DMS53 treated with DMSO at 0.1 percent for 48 hours (cell line): ENCODE data around the gene CCSER1.
A peak's percentile ranks its signal among the peaks of the same experiment; 100 is the strongest.
"Not testable (repeated sequence)": the region's sequence is repeated elsewhere in the genome, so short reads cannot be mapped to it uniquely, and the experiment has no call there.

Experiments used
- DNase-seq: peaks from one replicate; lab custom pipeline; 2025; ENCODE audit not compliant: unreplicated experiment; lab: John Stamatoyannopoulos, UW

CCSER1 gene

DNA sequence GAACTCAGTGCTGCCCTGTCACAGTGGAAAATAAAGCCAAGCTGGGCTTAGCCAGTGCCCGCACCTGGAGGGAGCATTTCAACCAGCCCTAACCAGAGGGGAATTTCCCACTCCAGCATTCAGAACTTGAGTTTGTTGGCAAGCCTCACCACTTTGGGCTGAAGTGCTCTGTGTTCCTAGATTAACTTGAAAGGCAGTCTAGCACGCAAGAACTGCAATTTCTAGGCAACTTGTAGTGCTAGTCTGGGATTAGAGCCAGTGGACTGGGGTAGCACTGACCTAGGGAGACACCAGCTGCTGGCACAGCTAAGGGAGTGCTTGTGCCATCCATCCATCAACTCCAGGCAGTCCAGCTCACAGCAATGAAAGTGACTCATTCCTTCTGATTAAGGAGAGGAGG lies 1115.9 kb downstream of the CCSER1 start:
- peak; percentile 53 for DNase-seq

- no peak for DNase-seq
These were observed 1128.8 kb downstream of the CCSER1 start for GRCh38 chr4:91256043-91256442.

- no peak for DNase-seq
These were observed 1129.6 kb downstream of the CCSER1 start for GRCh38 chr4:91256751-91257150.

GRCh38 chr4:91257721-91258120 lies 1130.5 kb downstream of the CCSER1 start:
- no peak for DNase-seq

DNA sequence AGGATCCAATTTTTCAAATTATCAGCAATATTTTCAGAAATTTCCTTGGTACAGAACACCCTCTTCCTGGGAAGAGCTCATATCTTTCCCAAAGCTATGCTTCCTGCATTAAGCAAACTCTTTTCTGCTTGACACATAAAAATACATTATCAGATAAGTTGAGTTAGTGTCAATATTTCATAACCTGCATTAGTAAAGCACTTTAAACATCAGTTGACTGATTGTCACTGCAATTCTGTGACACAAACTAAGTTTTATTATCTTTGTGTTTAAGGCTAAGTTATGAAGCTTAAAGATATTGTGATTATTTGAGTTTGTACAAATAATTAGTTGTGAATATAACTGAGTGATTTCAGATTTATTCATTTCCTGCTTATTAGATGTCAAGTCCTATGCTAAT lies 1131.1 kb downstream of the CCSER1 start:
- DNase-seq = no peak

DNA sequence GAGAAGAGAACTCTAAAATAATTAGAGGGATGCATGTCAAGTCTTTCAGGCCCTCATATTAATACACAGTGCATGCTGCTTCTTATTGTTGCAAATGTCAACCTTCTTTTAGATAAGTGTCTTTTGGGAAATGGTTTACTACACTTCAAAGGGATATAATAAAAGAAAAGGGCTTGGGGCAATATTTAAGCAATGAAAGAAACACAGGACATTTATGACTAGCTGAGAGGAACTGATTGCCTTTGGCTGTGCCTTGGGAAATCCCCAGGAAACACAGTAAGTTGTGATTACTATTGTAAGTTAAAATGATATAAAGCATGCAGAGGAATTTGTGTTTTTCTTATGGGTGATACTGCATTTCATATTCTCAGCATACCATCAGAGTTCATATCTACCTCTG lies 1140.3 kb downstream of the CCSER1 start:
- no peak for DNase-seq

DNA sequence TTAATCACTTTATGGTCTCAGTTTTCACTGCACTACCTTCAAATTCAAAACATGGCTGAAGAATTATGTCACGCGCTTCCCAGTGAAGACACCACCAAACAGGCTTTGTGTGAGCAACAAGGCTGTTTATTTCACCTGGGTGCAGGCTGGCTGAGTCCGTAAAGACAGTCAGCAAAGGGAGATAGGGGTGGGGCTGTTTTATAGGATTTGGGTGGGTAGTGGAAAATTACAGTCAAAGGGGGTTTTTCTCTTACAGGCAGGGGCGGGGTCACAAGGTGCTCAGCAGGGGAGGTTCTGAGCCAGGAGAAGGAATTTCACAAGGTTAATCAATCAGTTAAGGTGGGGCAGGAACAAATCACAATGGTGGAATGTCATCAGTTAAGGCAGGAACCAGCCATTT lies 1141.3 kb downstream of the CCSER1 start:
- not testable (repeated sequence) for DNase-seq

DNA sequence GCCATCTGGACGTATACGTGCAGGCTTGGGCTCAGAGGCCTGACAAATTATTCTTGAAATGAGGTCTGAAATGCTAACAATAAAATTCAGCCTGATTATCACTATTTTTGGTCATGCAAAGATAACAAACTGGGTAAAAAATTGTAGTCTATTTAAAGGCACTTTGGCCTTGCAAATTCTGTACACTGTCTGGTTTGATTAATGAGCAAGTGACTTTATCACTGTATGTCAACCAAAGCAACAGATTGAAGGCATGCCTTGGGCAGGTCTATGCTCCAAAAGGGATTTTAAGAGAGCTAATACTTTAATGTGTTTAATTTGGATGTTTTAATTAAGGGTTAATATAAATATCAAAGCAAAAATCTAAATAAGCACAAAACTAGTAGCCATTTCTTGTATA lies 1141.7 kb downstream of the CCSER1 start:
- no peak for DNase-seq

DNA sequence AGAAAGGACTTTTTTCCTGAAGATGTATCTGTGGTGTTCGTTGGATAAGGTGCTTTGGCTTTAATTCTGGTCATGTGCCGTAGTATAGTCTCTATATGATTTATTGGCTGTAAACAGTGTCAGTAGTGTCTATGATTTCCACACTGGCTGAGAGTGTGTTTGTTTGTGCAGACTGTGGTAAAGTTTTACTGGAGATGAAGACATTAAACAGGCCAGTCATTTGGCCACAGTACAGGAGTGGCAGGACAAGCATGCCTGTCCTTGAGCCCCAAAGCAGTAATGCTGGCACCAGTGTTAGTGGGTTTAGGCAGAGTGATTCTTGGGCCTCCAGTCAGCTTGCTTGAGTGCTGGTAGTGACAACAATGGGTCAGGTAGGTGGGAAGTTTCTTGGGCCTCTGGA lies 1152.7 kb downstream of the CCSER1 start:
- DNase-seq = no peak

GRCh38 chr4:91280551-91281290 lies 1153.5 kb downstream of the CCSER1 start:
- no peak for DNase-seq

DNA sequence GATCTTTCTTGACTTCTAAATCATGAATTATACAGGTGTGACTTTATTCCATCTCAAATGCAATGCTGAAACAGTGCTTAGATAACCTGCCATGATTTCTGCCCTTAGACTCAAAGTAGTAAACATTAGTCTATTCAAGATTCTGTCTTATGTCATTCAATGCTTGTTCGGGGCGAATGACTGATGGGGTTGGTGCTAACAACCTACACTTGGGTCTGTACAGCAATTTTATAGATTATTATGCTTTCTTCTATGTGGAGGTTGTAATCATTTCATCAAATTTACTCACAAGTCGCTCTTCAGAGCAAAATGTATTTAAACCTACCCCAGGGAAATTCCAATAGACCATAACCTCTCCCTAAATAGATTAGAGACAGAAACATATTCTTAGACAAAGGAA lies 1155.0 kb downstream of the CCSER1 start:
- no peak for DNase-seq

GRCh38 chr4:91283726-91284230 lies 1156.6 kb downstream of the CCSER1 start:
- no peak for DNase-seq

DNA sequence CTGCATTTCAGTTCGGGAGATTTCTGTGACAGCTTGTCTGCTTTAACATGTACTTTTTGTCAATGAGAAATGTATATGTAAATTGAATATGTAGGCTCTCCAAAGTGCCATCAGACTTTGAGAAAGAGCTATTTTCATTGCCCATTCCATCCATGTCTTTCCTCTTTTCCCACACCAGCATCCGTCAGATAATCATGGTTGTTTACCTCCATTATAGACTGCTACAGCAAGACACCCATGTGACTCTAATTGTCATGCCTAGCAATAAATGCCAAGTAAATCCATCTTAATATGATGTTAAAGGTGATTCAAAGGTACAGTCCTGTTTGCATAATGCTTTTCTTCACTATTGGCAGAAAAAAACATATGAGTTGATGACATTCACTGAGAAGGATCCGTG lies 1157.3 kb downstream of the CCSER1 start:
- DNase-seq = no peak

- no peak for DNase-seq
These were observed 1158.3 kb downstream of the CCSER1 start for GRCh38 chr4:91285487-91285886.

GRCh38 chr4:91288702-91289311 lies 1161.6 kb downstream of the CCSER1 start:
- peak; percentile 61 for DNase-seq

- no peak for DNase-seq
These were observed 1171.0 kb downstream of the CCSER1 start for GRCh38 chr4:91298156-91298700.

DNA sequence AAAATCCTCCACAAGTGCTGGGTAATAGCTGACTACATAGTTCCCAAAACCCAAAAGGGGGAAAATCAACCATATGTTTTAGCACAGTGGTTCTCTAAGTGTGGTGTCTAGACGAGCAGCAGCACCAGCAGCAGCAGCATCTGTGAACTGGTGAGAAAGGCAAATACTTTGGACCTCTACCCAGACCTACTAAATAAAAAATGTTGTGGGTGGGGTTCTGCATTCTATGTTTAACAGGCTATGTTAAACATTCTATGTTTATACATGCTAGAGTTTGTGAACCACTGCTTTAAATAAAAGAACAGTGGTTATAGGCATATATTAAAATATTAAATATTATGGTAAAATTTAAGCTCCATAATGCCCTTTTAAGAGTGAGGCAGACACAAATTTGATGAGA lies 1171.6 kb downstream of the CCSER1 start:
- no peak for DNase-seq

GRCh38 chr4:91302120-91302519 lies 1174.9 kb downstream of the CCSER1 start:
- no peak for DNase-seq

- no peak for DNase-seq
These were observed 1177.1 kb downstream of the CCSER1 start for GRCh38 chr4:91304292-91304691.

- no peak for DNase-seq
These were observed 1190.2 kb downstream of the CCSER1 start for GRCh38 chr4:91317434-91317833.

DNA sequence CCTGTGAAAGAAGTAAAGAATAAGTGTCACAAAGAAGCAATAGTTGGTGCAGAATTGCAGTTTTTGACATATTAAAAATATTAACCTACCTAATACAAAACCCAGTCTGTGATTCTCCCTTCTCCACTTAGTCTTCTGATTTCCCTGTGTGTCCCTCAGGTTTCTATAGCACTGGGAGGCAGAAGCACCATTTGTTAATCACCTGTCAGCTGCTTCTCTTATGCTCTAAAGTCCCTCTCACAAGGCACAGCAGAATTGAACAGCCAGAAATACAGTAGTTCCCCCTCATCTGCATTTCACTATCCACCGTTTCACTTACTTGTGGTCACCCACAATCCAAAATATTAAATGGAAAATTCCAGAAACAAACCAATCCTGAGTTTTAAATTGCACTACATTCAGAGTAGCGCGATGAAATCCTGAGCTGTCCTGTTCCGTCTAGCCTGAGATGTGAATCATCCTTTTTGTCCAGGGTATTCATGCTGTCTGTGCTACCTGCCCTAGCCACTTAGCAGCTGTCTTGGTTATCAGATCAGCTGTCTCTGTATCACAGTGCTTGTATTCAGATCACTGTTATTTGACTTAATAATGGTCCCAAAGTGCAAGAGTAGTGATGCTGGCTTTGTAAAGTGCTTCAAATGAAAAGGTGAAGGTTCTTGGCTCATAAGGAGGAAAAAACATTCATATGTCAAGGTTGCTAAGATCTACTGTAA lies 1192.5 kb downstream of the CCSER1 start:
- DNase-seq = no peak

GRCh38 chr4:91322961-91323360 lies 1195.8 kb downstream of the CCSER1 start:
- no peak for DNase-seq
